OCI-LY7 (cell line): ENCODE results near the gene TNC. TPM values are rescaled to one million over a fixed set of nuclear protein-coding genes. Genes with fewer than 3 reads are reported as not detected.

ENCODE experiments used
- BruUV-seq: library from RNA; stranded (reverse); fragments of 400-500 nt; replicated peaks from 2 replicates; lab custom pipeline; 2021; lab: Mats Ljungman, UMichigan
- CTCF ChIA-PET: fragments of 300-600 bp; sonication (Branson Sonifier 250); formaldehyde crosslinking; loops from one replicate; lab custom pipeline; 2022; ENCODE audit warnings: antibody characterized with exemption; ENCODE audit not compliant: unreplicated experiment; lab: Charles Lee
- POLR2A ChIA-PET: fragments of 300-600 bp; sonication (Branson Sonifier 250); formaldehyde crosslinking; loops from one replicate; lab custom pipeline; 2022; ENCODE audit warnings: antibody characterized with exemption; lab: Charles Lee
- DNase-seq: peaks from one replicate; pipeline ENCODE4 v3.0.0-alpha.2; 2015; ENCODE audit warnings: low spot score
- H2AFZ ChIP-seq: fragments of 200-600 bp; sonication (generic), shearing (Covaris generic); 2 replicates; pipeline ENCODE4 v1.6.1; 2014; ENCODE audit warnings: mild to moderate bottlenecking, antibody characterized with exemption, low read length, moderate library complexity
- H3K27ac ChIP-seq: fragments of 200-600 bp; sonication (generic); 2 replicates; pipeline ENCODE4 v1.5.1; 2014; ENCODE audit warnings: mixed run types, low read depth, mild to moderate bottlenecking, moderate library complexity, low read length, inconsistent platforms; ENCODE audit not compliant: poor library complexity, severe bottlenecking
- H3K36me3 ChIP-seq: fragments of 200-600 bp; sonication (generic); 2 replicates; pipeline ENCODE4 v1.6.1; 2014; ENCODE audit warnings: mild to moderate bottlenecking, antibody characterized with exemption, low read length, moderate library complexity, mixed read lengths; ENCODE audit not compliant: insufficient read depth
- H3K4me1 ChIP-seq: fragments of 200-600 bp; sonication (generic); 2 replicates; pipeline ENCODE4 v1.5.1; 2014; ENCODE audit warnings: mild to moderate bottlenecking, low read length; ENCODE audit not compliant: insufficient read depth, poor library complexity, severe bottlenecking
- H3K4me2 ChIP-seq: fragments of 200-600 bp; sonication (generic); 2 replicates; pipeline ENCODE4 v1.6.1; 2014; ENCODE audit warnings: mild to moderate bottlenecking, low read length
- H3K4me3 ChIP-seq: fragments of 200-600 bp; sonication (generic); 2 replicates; pipeline ENCODE4 v1.5.1; 2014; ENCODE audit warnings: mild to moderate bottlenecking, low read depth, low read length; ENCODE audit not compliant: poor library complexity, severe bottlenecking
- H3K79me2 ChIP-seq: fragments of 200-600 bp; sonication (generic); 2 replicates; pipeline ENCODE4 v1.6.1; 2016; ENCODE audit warnings: low read depth, mild to moderate bottlenecking, low read length, moderate library complexity, mixed read lengths; ENCODE audit not compliant: insufficient read depth
- H3K9me2 ChIP-seq: fragments of 200-600 bp; sonication (generic); 2 replicates; pipeline ENCODE4 v1.6.1; 2016; ENCODE audit warnings: mild to moderate bottlenecking, low read length, mixed read lengths; ENCODE audit not compliant: insufficient read depth
- H3K9me3 ChIP-seq: fragments of 200-600 bp; sonication (generic); 2 replicates; pipeline ENCODE4 v1.6.1; 2014; ENCODE audit warnings: mild to moderate bottlenecking, mixed run types, low read length, mixed read lengths
- H4K20me1 ChIP-seq: fragments of 200-600 bp; sonication (generic); 2 replicates; pipeline ENCODE4 v1.6.1; 2014; ENCODE audit warnings: mild to moderate bottlenecking, antibody characterized with exemption, low read length, moderate library complexity, mixed read lengths; ENCODE audit not compliant: insufficient read depth
- EZH2phosphoT487 ChIP-seq: fragments of 200-600 bp; sonication (generic); IDR thresholded peaks from 2 replicates; pipeline ENCODE4 v1.6.1; 2018; ENCODE audit warnings: low read depth, borderline replicate concordance, mild to moderate bottlenecking, mixed run types, antibody characterized with exemption, low read length, moderate library complexity, mixed read lengths
- intact Hi-C: fragments of 100-400 bp; cut with micrococcal nuclease; formaldehyde crosslinking; loops from one replicate; pipeline ENCODE4 v1.10.0; 2022; ENCODE audit not compliant: unreplicated experiment
- total RNA-seq, 2 experiments: library from RNA; depleted of rRNA in 1 of 2; stranded (reverse); fragments of >200 nt in 1 of 2; shearing (Covaris generic) in 1 of 2; gene quantifications; 2 replicates each; pipeline ENCODE4 v1.2.3, GENCODE V29; 2014 to 2022
- TF ChIP-seq, protein P1 (sequence below): fragments of 200-600 bp; sonication (generic); conservative IDR thresholded peaks from 2 replicates; pipeline ENCODE4 v1.5.1; 2014; ENCODE audit warnings: mild to moderate bottlenecking, antibody characterized with exemption, low read length, moderate library complexity, mixed read lengths

TNC gene
- total RNA-seq, 2 experiments from 2014 or later: not detected

DNA sequence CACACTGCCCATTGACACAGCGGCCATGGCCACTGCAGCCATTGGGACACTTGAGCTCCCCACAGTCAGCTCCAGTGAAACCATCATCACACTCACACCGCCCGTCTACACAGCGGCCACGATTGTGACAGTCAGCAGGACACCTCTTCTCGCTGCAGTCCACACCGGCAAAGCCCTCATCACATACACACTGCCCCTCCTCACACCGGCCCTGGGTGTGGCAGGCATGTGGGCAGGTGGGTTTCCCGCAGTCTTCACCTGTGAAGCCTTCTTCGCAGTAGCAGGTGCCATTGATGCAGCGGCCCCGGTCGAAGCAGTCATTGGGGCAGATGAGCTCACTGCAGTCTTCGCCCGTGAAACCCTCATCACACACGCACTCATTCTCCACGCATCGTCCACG, 31.5 kb downstream of the TNC start:
- BruUV-seq: no TSS peak
- Histone ChIP-seq H2AFZ (no peak overlapping the region), H3K4me1 (no peaks in the 10 kb centered on the region), H3K9me2 (no peaks in the 10 kb centered on the region), H3K4me2 (no peak overlapping the region), H4K20me1 (no peaks in the 10 kb centered on the region), H3K36me3 (no peaks in the 10 kb centered on the region), H3K9me3 (no peaks in the 10 kb centered on the region), H3K79me2 (no peaks in the 10 kb centered on the region), H3K4me3 (no peak overlapping the region), H3K27ac (no peak overlapping the region)
- intact Hi-C loops: no loop called here
- no peak for TF ChIP-seq EZH2phosphoT487
- TF ChIP-seq, protein P1, sequence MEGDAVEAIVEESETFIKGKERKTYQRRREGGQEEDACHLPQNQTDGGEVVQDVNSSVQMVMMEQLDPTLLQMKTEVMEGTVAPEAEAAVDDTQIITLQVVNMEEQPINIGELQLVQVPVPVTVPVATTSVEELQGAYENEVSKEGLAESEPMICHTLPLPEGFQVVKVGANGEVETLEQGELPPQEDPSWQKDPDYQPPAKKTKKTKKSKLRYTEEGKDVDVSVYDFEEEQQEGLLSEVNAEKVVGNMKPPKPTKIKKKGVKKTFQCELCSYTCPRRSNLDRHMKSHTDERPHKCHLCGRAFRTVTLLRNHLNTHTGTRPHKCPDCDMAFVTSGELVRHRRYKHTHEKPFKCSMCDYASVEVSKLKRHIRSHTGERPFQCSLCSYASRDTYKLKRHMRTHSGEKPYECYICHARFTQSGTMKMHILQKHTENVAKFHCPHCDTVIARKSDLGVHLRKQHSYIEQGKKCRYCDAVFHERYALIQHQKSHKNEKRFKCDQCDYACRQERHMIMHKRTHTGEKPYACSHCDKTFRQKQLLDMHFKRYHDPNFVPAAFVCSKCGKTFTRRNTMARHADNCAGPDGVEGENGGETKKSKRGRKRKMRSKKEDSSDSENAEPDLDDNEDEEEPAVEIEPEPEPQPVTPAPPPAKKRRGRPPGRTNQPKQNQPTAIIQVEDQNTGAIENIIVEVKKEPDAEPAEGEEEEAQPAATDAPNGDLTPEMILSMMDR: no peak
- POLR2A ChIA-PET: no interaction called here
- CTCF ChIA-PET: no interaction called here
- no peak for DNase-seq

DNA sequence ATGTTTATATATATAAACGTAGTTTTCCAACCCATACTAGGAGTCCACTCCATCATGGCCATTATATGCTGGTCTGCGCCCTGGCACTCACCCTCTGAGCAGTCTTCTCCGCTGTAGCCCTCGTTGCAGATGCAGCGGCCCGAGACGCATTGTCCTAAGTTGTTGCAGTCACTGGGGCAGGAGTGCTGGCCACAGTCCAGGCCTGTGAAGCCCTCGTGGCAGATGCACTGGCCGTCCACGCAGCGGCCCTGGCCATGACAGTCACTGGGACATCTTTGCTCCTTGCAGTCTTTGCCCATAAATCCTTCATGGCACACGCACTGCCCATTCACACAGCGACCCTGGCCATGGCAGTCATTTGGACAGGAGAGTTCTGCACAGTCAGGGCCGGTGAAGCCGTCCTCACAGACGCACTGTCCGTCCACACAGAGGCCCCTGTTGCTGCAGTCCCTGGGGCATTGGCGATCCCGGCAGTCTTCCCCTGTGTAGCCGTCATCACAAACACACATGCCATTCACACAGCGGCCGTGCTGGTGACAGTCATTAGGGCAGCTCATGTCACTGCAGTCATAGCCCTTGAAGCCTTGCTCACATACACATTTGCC, 32.1 kb downstream of the TNC start:
- Histone ChIP-seq H4K20me1 (no peaks in the 10 kb centered on the region), H3K36me3 (no peaks in the 10 kb centered on the region), H3K9me3 (no peaks in the 10 kb centered on the region), H2AFZ (no peak overlapping the region), H3K79me2 (no peaks in the 10 kb centered on the region), H3K4me3 (no peak overlapping the region), H3K4me1 (no peaks in the 10 kb centered on the region), H3K9me2 (no peaks in the 10 kb centered on the region), H3K27ac (no peak overlapping the region), H3K4me2 (no peak overlapping the region)
- ChIA-PET POLR2A (no interaction called here), CTCF (no interaction called here)
- intact Hi-C loops: no loop called here
- BruUV-seq: no TSS peak
- no peak for DNase-seq
- TF ChIP-seq, protein P1: no peak
- TF ChIP-seq EZH2phosphoT487: no peak

DNA sequence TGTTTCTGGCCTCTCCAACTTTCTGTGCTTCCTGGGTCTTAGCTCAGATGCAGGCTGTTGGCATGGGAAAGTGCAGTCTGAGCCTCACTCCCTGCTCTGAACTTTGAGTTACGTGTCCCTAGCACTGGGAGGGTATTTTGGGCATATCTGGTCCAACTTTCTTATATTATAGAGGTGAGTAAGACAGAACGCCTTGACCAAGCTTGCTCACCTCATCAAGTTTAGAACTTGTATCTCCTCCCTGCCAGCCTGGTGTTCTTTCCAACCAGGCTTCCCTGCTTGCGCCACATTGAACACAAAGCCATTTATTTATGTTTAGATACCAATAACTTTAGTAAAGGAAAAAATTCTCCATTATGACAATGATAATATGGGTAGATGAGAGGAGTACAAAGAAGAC, 33.2 kb downstream of the TNC start:
- no peaks in the 10 kb centered on the region for H4K20me1 ChIP-seq
- H3K36me3 ChIP-seq: no peaks in the 10 kb centered on the region
- no peak overlapping the region for H2AFZ ChIP-seq
- no peak for DNase-seq
- H3K4me3 ChIP-seq: no peak overlapping the region
- no peak for TF ChIP-seq EZH2phosphoT487
- TF ChIP-seq, protein P1: no peak
- H3K79me2 ChIP-seq: no peaks in the 10 kb centered on the region
- CTCF ChIA-PET: no interaction called here
- H3K9me2 ChIP-seq: no peaks in the 10 kb centered on the region
- H3K4me2 ChIP-seq: no peak overlapping the region
- no peak overlapping the region for H3K27ac ChIP-seq
- intact Hi-C loops: no loop called here
- POLR2A ChIA-PET: no interaction called here
- H3K4me1 ChIP-seq: no peaks in the 10 kb centered on the region
- H3K9me3 ChIP-seq: no peaks in the 10 kb centered on the region
- no TSS peak for BruUV-seq
